DMS 273 treated with DMSO at 0.1 percent for 48 hours (cell line): ENCODE data around the gene MATN4.

Experiments used
- DNase-seq: peaks from one replicate; lab custom pipeline; 2025; lab: John Stamatoyannopoulos, UW

The MATN4 gene

GRCh38 chr20:45290677-45291355 lies 17.3 kb downstream of the MATN4 start:
- peak; percentile 54 for DNase-seq

DNA sequence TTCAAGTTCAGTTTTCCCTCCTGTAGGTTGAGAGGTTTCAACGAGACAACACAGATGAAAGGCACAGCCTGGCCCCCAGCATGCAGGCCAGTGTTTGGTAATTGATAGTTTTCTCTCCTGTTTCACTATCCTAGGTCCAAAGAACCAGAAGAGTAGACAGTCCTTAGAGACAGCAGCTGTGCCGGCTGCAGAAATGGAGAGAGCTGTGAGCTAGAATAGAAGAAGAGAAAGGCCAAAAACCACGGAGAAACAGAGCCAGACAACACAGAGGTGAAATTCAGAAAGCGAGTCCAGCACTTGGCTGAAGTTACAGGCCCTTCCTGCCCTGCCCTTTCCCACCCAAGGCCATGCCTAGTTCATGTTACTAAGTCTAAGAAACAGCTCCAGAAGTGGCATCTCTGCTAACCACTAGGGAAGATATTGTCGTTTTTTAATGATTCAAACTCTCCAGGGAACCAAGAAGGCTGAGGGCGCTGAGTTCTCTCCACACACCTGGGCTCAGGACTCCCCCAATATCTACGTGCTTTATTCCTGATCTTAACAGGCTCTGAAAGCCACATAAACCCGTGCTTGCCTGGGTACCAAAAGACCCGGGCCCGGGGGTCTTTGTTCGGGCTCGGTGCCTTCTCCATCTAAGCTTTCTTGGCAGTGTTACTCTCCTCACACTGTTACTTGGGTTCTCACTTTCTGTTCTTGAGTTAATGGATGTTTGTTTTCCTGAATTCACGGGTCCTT lies 18.0 kb downstream of the MATN4 start:
- no peak for DNase-seq

DNA sequence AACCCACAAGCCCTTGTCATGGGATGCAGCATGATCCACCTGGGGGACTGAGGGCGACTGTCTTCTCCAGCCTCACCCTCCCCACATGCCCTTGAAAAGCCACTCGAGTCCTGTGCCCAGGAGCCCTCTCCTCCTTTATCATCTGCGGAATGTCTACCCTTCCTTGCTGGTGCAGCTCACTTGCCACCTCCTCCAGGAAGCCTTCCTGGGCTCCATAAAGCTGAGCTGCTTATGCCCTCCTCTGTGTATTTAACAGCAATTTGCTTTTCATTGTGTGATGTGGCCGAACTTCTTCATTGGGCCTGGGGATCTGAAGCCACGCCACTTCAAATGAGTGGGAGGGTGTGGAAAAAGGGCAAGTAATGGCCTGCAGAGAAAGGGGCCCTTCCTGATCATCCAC lies 19.2 kb downstream of the MATN4 start:
- DNase-seq, result no peak

GRCh38 chr20:45288376-45288775 lies 19.7 kb downstream of the MATN4 start:
- no peak for DNase-seq

GRCh38 chr20:45283551-45284057 lies 24.5 kb downstream of the MATN4 start:
- DNase-seq, result no peak

GRCh38 chr20:45282700-45283550 lies 25.2 kb downstream of the MATN4 start:
- DNase-seq, result no peak

DNA sequence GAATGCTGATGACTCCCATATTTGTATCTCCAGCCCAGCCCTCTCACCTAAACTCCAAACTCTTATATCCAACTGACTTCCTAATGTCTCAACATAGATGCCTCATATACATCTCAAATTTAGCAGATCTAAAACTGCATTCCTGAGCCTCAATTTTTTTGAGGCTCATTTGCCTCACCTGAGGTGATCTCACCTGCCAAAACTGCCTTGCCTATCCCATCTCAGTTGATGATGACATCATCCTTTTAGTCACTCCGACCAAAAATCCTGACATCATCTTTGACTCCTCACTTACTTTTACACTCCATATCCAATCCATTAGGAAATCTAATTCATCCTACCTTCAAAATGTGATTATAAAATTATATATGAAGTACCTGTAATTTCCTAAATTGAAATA lies 28.1 kb downstream of the MATN4 start:
- DNase-seq, result no peak

- DNase-seq, result no peak
These were observed 32.8 kb downstream of the MATN4 start for GRCh38 chr20:45275338-45275737.

DNA sequence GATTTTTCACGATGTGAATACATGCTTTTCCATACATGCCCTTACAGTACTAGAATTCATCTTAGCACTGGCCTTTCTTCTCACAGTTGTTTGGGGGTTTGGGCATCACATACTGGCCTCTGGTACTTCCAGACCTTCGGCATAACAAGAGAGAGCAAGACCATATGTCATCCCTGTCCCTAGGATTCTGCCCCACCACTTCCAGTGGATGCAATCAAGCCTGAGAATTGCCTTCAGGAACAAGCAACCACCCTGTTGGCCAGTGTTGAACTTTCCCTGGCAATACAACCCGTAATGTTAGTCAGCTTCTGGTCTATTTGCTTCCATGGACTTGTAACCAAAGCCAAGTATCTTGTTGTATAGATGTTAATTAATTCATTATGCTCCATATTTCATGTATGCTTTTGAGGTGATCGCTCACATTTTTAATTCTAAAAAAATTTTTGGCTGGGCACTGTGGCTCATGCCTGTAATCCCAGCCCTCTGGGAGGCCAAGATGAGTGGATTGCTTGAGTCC lies 38.3 kb downstream of the MATN4 start:
- no peak for DNase-seq

GRCh38 chr20:45269056-45269455 lies 39.0 kb downstream of the MATN4 start:
- no peak for DNase-seq

- no peak for DNase-seq
These were observed 39.6 kb downstream of the MATN4 start for GRCh38 chr20:45268531-45268930.

DNA sequence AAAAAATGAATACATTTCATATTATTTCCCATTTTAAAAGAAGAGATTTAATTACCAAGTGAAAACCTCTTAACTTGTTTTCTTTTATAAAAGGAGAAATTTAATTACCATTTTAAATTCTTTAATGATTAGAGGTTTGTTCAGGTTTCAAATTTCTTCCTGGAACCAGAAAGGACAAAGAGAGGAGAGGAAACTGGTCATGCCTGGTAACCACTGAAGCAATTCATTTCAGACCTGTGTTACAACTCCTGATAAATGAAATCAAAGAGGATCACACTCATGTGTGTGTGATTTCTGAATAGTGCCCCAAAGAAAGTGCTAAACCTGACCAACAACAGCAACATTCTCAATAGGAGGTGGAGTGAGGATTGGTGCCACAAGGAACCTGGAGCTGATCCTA lies 41.1 kb downstream of the MATN4 start:
- DNase-seq, result no peak

DNA sequence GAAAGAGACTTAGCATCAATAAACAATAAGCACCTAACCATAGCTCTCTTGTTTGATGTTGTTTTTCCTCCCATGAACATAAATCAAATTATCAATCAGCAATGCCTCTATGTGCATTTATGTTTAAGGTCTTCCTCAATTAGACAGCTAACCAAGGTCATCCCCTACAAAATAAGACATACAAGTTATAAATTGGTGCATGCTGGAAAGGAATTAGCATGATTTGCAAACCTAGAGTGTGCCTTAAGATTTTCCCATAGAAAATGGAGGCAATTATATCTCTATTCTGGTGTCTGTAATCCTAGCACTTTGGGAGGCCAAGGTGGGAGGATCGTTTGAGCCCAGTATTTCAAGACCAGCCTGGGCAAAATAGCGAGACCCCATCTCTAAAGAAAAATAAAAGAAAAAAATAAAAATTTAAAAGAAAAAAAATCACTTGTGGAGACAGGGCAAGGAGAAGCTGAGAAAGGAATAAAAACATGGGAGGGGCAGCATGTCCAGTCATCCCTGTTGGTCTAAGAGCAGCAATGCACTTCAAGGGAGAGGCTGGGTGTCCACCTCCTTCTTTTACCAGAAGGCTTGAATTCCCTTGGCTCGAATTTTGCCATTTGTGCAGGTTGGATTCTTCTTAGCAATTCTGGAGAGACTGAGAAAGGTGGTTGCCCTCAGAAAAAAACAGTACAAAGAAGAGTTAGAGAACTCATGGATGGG lies 44.4 kb downstream of the MATN4 start:
- DNase-seq, result no peak

GRCh38 chr20:45258664-45259063 lies 49.4 kb downstream of the MATN4 start:
- DNase-seq, result no peak

DNA sequence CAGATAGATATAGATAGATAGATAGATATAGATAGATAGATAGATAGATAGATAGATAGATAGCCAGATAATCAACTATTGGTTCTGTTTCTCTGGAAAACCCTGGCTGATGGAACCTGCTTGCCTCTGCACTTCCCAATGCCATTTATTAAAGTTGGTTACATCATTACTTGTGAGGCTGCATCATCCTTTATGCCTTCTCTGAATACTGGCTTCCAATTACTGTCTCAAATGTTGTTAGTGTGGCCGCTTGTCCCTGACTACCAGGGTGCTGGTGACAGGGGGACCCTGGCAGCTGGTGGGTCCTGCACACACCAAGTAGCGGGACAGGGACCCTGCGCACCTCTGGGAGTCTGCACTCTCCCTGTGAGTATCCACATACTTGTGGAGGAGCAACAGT lies 49.8 kb downstream of the MATN4 start:
- no peak for DNase-seq

GRCh38 chr20:45257711-45258110 lies 50.4 kb downstream of the MATN4 start:
- DNase-seq, result no peak

DNA sequence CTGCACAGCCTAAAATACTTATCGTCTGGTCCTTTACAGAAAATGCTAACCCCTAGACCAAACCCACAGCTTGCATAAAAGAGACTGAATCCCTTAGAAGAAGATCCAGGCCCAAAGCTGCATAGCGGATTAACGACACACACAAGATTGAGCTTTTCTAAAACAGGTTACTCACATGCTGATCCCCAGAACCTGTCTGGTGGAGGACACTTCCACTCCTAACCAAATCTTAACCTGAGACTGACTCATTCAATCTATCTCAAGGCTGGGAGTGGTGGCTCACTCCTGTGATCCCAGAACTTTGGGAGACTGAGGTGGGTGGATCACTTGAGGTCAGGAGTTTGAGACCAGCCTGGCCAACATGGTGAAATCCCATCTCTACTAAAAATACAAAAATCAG lies 50.9 kb downstream of the MATN4 start:
- DNase-seq, result no peak

- no peak for DNase-seq
These were observed 53.5 kb downstream of the MATN4 start, which contains the start of gene SLPI for GRCh38 chr20:45254383-45255262. Gene SLPI, minus strand, starts transcription at chr20:45254564. Its CDS starts 21 bp downstream, at chr20:45254543.

GRCh38 chr20:45253261-45253660 lies 54.8 kb downstream of the MATN4 start:
- no peak for DNase-seq

DNA sequence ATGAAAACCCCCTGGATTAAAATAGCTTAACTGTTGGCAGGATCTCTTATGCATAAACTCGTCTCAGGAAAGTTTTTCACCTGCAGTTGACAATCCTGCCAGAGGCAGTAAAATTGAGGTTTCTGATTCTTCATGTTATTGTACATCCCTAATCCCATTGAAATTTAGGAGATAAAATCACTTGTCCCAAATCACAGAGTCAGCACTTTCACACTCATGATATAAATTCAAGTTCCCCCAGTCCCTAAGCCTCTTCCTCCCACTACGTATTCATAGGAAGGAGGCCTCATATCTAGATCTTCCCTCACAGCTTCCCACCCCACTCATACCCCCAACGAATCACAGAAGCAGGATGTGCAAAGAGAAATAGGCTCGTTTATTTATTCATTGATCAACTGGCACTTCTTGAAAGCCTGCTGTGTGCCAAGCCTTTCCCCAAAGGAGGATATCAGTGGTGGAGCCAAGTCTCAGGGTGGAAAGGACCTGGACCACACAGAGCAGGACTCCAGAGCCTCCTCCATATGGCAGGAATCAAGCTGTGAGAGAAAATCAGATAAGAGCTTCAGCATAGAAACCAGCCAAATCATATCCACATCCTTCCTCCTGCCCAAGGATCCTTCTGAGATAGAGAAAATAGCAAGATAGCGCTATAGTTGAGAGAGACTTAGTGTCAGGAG lies 56.1 kb downstream of the MATN4 start:
- no peak for DNase-seq
